Activated T-cell treated with anti-CD3 and anti-CD28 coated beads, Interleukin-2, amount 50 U/mL, for 1 hour (primary cell): ENCODE data around the gene CSF2RB.

Experiments
- DNase-seq: peaks from one replicate; pipeline ENCODE4 v3.0.0-alpha.2; 2020

The CSF2RB gene

GRCh38 chr22:36922711-36923110 is 9.3 kb downstream of the CSF2RB start:
- DNase-seq: no peak

DNA sequence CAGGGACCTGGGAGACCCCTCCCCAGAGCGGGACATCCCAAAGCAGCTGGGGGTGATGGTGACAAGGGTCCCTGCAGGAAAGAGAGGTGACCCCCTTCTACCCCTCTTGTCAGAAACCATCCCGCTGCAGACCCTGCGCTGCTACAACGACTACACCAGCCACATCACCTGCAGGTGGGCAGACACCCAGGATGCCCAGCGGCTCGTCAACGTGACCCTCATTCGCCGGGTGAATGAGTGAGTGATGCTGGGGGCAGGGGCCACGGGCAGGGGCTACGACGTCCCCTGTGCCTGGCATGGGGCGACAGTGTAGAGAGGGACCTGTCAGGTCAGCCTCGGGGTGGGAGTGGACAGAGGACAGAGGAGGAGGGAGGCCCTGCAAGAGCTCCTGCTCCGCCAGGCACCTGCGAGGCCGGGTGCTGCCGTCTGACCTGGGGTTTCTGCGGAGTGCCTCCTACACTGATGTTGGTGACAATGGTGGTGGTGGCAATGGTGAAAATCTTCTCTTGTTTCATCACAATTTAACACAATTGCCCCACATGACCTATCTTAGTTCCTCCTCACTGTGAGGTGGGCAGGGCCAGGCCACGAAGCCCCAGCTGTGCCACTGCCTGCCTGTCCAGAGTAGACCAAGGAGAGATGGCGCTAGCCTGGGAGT is 9.8 kb downstream of the CSF2RB start:
- DNase-seq: no peak

DNA sequence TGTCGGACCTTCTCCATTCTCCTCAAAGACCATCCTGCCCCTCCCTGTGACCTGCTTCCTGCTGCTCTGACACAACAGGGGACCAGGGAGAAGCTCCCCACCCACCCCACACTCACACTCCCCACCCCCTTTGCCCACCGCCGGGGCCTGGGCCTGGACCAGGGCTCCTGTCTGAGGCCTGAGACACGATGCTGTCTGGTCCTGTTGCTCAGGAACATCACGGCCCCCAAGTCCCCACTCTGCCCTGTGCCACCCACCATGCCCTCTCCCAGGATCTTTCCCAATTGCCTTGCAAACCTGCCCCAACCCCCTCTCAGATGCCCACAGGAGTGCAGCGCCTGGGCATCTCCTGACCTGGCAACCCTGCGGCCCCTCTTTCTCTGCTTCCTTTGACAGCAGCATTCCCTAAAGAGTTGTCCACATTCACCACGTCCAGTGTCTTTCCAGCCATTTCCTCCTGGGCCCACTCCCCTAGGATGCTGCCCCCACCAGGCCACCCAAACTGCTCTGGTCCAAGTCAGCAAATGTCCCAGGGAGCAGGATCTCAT is 10.8 kb downstream of the CSF2RB start:
- no peak for DNase-seq

DNA sequence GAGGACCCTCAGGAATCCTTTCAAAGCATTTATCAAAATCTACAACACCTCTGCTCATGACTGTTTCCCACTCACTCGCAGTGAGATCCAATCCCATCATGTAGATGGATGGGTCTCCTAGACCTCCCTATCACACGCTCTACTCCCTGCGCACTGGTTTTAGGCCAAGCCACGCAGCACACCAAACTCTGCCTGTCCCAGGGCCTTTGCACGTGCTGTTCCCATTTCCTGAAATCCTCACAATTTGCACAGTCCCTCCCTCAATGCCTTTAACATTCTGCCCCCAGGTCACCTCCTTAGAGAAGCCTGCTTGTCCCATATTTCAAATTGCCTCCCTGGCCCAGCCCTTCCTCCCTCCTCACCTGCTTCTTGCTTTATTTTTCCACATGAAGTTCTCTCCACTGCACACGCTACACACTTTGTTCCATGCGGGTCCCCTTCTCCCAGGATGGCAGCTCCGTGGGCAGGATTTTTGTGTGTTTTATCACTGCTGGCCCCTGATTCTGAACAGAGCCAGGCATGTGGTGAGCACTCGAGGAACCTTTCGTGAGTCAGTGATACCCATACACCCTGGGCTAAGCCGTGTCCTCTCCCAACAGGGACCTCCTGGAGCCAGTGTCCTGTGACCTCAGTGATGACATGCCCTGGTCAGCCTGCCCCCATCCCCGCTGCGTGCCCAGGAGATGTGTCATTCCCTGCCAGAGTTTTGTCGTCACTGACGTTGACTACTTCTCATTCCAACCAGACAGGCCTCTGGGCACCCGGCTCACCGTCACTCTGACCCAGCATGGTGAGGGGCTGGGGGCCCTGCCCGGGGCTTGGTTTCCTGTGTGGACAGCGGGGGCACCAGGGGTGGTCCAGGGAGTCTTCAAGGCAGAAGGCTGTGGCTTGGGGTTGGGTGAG is 12.2 kb downstream of the CSF2RB start:
- no peak for DNase-seq

DNA sequence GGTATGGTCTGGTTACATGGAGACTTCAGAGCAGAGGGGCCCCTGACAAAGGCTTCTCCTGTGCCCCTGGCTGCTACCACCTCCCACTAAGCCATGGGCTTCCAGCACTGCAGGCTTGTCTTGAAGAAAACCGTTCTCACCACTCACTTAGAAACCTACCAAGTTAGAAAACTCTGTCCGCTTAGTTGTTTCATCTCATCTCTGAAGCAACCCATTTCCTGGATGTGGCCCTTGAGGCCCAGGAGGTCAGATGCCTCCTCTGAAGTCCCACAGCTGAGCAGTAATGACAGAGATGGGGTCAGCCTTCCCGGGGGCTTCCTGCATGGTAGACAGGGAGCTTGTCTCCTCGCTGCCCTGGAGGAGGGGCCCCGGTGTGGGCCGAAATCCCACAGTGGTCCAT is 12.9 kb downstream of the CSF2RB start:
- DNase-seq: no peak

DNA sequence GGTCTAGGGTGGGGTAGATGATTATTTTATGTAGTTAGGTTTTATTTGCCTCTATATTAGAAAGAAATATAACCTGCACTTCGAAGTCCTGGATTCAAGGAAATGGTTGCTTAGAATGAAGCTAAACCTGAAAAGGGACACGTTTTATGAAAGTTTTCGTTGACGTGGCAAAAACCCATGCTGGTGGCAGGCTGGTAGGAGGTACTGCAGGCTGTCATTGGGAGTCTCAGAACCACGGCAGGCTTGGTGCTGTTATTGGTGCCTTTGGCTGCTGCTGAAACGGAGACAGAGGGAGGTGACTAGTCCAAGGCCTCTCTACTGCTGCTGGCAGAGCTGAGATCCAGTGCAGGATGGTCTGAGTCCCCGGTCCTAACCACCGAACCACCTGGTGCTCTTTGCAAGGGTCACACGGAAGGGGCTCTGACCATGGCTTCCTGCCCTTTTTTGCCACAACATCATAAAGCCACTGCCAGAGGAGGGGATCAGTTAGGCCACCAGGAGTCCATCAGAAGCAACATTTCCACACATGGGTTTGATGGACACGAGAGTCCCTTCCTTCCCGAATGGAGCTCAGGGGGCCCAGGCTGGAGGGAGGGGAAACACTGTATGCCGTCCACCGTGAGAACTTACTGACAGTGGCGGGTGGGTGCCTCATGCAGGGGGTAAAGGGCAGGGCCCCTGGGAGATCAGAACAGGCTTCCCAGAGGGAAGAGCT is 13.4 kb downstream of the CSF2RB start:
- no peak for DNase-seq

DNA sequence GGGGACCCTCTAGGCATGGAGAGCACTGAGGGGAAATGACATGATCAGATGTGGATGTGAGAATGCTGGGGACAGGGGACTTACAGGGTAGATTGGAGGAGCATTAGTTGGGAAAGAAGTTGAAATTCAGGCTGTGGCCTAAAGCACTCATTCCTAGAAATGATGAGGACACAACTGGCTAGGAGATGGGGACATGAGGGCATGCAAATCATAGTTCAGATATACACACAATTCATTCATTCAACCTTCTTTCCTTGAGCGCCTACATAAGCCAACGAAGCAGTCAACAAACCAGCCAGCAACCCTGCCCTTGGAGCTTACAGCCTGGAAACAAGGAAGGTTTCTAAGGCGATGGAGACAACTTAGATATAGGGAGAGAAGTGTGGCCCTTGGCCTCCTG is 14.2 kb downstream of the CSF2RB start:
- DNase-seq: no peak

GRCh38 chr22:36928196-36928595 is 14.8 kb downstream of the CSF2RB start:
- no peak for DNase-seq

GRCh38 chr22:36928786-36929535 is 15.5 kb downstream of the CSF2RB start:
- DNase-seq: no peak

DNA sequence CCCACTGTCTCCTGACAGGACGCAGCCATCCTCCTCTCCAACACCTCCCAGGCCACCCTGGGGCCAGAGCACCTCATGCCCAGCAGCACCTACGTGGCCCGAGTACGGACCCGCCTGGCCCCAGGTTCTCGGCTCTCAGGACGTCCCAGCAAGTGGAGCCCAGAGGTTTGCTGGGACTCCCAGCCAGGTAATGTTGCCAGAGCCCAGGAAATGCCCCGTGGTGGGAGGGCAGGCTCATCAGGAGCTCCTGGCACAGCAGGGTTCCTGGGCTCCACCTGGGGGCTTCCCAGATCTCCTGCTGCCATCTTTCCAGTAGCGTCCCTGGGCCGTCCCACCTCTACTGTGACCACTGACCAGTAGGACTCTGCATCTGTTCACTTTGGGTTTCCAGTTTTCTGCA is 16.2 kb downstream of the CSF2RB start:
- no peak for DNase-seq

DNA sequence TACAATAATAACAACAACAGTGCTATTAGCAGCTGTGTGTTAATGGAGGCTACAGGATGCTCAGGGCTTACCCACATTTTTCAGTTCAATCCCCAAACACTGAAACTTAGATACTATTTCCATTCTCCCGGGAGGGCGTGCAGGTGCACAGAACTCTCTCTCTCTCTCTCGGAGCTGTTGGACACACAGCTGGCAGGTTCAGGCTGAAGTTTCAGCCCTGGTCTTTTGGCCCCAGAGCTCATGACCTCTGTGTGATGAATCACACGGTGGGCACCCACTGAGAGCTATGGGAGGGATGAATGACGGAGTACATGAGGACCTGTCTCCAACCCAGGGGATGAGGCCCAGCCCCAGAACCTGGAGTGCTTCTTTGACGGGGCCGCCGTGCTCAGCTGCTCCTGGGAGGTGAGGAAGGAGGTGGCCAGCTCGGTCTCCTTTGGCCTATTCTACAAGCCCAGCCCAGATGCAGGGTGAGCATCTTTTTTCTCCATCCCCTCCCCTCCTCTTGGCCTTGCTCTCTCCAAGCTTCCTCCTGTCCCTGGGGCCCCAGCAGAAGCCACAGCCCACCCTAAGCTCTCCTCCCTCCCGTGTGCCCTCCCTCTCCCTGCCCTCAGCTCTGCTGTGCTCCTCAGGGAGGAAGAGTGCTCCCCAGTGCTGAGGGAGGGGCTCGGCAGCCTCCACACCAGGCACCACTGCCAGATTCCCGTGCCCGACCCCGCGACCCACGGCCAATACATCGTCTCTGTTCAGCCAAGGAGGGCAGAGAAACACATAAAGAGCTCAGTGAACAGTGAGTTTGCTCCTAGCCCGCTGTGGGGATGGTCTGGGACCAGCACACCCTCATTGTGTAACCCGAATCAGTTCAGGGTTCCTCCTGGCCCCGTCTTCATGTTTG is 16.9 kb downstream of the CSF2RB start:
- DNase-seq: no peak

DNA sequence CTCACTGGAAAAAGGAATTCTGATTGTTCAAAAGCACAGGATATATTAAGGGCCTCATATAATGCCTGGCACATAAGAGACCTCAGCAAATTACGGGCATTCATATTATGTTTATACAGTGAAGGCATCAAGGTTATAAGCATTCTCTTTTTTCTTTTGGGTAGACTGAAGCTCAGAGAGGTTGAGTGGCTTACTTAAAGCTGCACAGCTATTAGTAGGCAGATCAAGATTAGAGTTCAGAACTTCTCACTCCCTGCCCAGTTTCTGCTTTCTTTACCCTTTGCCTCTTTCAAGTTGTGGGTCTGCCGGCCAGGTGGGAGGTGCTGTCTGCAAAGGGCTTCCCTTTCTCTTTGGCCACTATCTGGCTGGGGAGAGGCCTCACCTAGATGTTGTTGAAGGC is 18.0 kb downstream of the CSF2RB start:
- no peak for DNase-seq

GRCh38 chr22:36933629-36934417 is 20.4 kb downstream of the CSF2RB start:
- no peak for DNase-seq

DNA sequence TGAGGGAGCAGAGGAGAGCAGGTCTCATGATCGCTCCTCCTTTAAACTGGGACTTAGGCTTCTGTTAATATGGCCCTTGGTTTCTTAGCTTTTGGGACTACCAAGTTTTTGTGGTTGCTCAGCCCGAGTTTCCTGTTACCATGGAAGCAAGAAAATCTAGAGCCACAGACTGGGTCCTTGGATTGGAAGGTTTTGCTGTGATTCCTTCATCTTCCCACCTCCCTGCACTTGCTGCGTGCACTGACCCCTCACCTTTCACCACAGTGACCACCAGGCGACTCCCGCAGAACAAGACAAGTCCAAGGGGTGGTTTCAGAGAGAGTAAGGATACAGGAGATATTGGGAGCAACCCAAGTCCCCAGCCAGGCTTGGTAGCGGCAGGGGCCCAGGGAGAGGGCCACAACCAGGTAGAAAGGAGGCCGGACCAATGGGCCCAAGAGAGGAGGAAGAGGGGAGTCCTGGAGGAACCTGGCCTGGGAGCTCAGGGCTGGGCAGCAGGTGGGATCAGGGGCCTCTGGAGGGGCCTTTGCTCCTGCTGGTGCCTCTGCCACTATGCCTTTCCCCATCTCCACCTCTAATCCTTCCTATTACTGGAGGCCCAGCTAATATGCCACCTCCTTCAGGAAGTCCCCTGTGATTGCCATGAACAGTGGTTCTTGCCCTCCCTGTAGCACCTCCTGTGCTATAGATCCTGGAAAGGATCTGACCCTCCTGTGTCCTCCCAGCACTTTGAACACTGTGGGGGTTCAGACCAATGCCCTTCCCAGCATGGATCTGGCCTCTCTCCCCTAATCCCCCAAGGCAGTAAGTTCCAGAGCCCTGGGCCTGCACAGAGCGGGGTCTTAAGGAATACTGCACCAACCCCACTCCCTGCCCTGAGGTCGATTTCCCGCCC is 21.2 kb downstream of the CSF2RB start:
- DNase-seq: no peak

DNA sequence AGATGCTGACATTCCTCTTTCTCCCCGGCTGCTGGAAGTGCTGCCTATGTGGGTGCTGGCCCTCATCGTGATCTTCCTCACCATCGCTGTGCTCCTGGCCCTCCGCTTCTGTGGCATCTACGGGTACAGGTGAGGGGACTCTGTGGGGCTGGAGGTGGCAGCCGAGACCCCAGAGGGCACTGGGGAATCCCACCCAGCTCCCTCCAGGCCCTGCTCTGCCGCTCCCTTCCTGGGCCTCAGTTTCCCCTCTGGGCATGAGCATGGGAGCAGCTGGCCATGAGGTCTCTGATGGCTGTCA is 21.8 kb downstream of the CSF2RB start:
- no peak for DNase-seq

GRCh38 chr22:36935694-36936093 is 22.3 kb downstream of the CSF2RB start:
- no peak for DNase-seq

DNA sequence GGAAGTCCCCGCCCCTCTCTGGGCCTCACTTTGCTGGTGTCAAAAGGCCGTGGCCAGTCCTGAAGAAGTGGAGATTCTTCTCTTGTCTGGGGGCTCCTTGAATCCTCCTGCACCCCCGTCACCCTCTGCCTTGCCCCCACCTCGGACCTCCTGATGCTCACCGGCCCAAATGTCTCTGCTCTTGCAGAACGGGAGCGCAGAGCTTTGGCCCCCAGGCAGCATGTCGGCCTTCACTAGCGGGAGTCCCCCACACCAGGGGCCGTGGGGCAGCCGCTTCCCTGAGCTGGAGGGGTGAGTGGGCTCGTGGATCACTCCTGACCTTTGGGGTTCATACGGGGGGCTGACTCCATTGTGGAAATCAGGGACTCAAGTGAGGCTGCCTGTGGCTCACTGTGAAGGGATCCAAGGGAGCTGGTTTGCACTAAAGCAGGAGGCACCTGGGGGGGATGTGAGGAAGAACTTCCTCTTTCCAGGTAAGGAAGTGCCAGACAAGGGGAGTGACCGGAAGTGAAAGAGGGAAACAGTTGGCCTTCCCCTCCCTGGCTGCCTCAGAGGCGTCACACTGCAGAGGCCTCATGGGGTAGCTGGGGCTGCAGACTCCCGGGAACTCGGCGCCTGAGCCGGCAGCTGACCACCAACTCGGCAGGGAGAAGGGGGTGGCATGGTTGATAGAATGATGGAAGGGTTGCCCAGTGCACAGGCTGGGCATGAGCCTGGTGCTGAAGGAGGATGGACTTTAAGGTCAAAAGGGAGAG is 23.1 kb downstream of the CSF2RB start:
- DNase-seq: no peak

DNA sequence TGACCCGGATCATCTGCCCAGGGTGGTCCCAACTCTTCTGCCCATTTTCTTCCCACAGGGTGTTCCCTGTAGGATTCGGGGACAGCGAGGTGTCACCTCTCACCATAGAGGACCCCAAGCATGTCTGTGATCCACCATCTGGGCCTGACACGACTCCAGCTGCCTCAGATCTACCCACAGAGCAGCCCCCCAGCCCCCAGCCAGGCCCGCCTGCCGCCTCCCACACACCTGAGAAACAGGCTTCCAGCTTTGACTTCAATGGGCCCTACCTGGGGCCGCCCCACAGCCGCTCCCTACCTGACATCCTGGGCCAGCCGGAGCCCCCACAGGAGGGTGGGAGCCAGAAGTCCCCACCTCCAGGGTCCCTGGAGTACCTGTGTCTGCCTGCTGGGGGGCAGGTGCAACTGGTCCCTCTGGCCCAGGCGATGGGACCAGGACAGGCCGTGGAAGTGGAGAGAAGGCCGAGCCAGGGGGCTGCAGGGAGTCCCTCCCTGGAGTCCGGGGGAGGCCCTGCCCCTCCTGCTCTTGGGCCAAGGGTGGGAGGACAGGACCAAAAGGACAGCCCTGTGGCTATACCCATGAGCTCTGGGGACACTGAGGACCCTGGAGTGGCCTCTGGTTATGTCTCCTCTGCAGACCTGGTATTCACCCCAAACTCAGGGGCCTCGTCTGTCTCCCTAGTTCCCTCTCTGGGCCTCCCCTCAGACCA is 24.0 kb downstream of the CSF2RB start:
- DNase-seq: no peak

DNA sequence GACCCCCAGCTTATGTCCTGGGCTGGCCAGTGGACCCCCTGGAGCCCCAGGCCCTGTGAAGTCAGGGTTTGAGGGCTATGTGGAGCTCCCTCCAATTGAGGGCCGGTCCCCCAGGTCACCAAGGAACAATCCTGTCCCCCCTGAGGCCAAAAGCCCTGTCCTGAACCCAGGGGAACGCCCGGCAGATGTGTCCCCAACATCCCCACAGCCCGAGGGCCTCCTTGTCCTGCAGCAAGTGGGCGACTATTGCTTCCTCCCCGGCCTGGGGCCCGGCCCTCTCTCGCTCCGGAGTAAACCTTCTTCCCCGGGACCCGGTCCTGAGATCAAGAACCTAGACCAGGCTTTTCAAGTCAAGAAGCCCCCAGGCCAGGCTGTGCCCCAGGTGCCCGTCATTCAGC is 24.6 kb downstream of the CSF2RB start:
- DNase-seq: no peak
